HL-60 (cell line): Measurements from ENCODE around the gene IDH3G.
"Not testable (repeated sequence)": the region's sequence is repeated elsewhere in the genome, so short reads cannot be mapped to it uniquely, and the experiment has no call there.

Experiments
- DNase-seq, 2 experiments: peaks; one replicate each; pipeline ENCODE4 v3.0.0-alpha.2; 2010 to 2020; ENCODE audit warnings: low read depth in 1 of 2, low spot score in 1 of 2
- H3K27ac ChIP-seq: fragments of 250-450 bp; sonication (Bioruptor Pico); replicated peaks from 2 replicates; pipeline ENCODE4 v1.5.1; 2020; ENCODE audit warnings: mild to moderate bottlenecking, moderate library complexity
- H3K27me3 ChIP-seq: fragments of 250-450 bp; sonication (Bioruptor Pico); 2 replicates; pipeline ENCODE4 v1.5.1; 2021; ENCODE audit warnings: mild to moderate bottlenecking, moderate library complexity; ENCODE audit not compliant: insufficient read depth, poor library complexity, severe bottlenecking
- H3K4me3 ChIP-seq: replicated peaks from 2 replicates; pipeline ENCODE4 v1.5.1; 2011; ENCODE audit warnings: mild to moderate bottlenecking, control low read depth, low read length; ENCODE audit not compliant: insufficient read depth
- CTCF ChIP-seq: IDR thresholded peaks from one replicate; pipeline ENCODE4 v1.5.1; 2011; ENCODE audit warnings: low read length, control low read depth, inconsistent platforms; ENCODE audit not compliant: insufficient read depth
- GABPA ChIP-seq: IDR thresholded peaks from 2 replicates; pipeline ENCODE4 v1.6.1; 2012; ENCODE audit warnings: low read depth
- POLR2AphosphoS5 ChIP-seq: IDR thresholded peaks from 2 replicates; pipeline ENCODE4 v1.6.1; 2012; ENCODE audit warnings: low read depth
- REST ChIP-seq: IDR thresholded peaks from 2 replicates; pipeline ENCODE4 v1.6.1; 2012; ENCODE audit warnings: low read depth; ENCODE audit not compliant: insufficient replicate concordance
- SPI1 ChIP-seq: IDR thresholded peaks from 2 replicates; pipeline ENCODE4 v1.6.1; 2012; ENCODE audit warnings: low read depth, mild to moderate bottlenecking, borderline replicate concordance

Gene IDH3G

GRCh38 chrX:153819384-153820040 is 25.3 kb upstream of the IDH3G start:
- Histone ChIP-seq H3K27ac (no peak overlapping the region), H3K4me3 (no peak overlapping the region), H3K27me3 (peaks cover 20% of the 10 kb centered on the region)
- DNase-seq: no peak
- TF ChIP-seq CTCF: no peak
- no peak for TF ChIP-seq REST
- no peak for TF ChIP-seq POLR2AphosphoS5

- Histone ChIP-seq H3K27ac (no peak overlapping the region), H3K4me3 (no peak overlapping the region), H3K27me3 (peaks cover 16% of the 10 kb centered on the region)
- no peak for TF ChIP-seq SPI1
- TF ChIP-seq GABPA: no peak
- no peak for TF ChIP-seq POLR2AphosphoS5
- no peak for TF ChIP-seq REST
- DNase-seq: no peak
These were observed 24.6 kb upstream of the IDH3G start for GRCh38 chrX:153818571-153819383.

- DNase-seq: not testable (repeated sequence)
These were observed 23.9 kb upstream of the IDH3G start for GRCh38 chrX:153818064-153818463.

GRCh38 chrX:153816831-153817690 is 22.9 kb upstream of the IDH3G start:
- Histone ChIP-seq H3K27ac (no peak overlapping the region), H3K27me3 (peaks cover 16% of the 10 kb centered on the region), H3K4me3 (no peak overlapping the region)
- DNase-seq: peak in 1 of 2 experiments; percentile 24
- TF ChIP-seq GABPA: no peak
- TF ChIP-seq CTCF: no peak
- TF ChIP-seq POLR2AphosphoS5: no peak
- no peak for TF ChIP-seq REST
- no peak for TF ChIP-seq SPI1

More at GRCh38 chrX:153818064-153818463, 23.9 kb upstream of the IDH3G start:
- not testable (repeated sequence) for H3K27ac ChIP-seq, H3K4me3 ChIP-seq
- peaks cover 16% of the 10 kb centered on the region for H3K27me3 ChIP-seq
